Gastrocnemius medialis (tissue), 4 donors: ENCODE results near the gene ATP11A. TPM values are rescaled to one million over a fixed set of nuclear protein-coding genes. Genes with fewer than 3 reads are reported as not detected.

Experiments
- ATAC-seq, 2 donors: fragments of 150-250 bp; one replicate each; pipeline ENCODE4 v1.9.1; 2016
- DNase-seq, 2 donors: peaks; one replicate each; pipeline ENCODE4 v3.0.0-alpha.2; 2019
- H3K27ac ChIP-seq, 4 donors: fragments of 200-600 bp; sonication (generic); 1 replicate in 1 of 4; 2 replicates in 3 of 4; pipeline ENCODE4 v1.5.1; 2016 to 2018; ENCODE audit warnings: mild to moderate bottlenecking in 2 of 4, moderate library complexity in 1 of 4
- H3K27me3 ChIP-seq, 3 donors: fragments of 200-600 bp; sonication (generic) in 2 of 3; 1 replicate in 1 of 3; 2 replicates in 2 of 3; pipeline versions ENCODE4 v1.5.1 to v1.6.0; 2016 to 2019; ENCODE audit warnings: mild to moderate bottlenecking in 1 of 3, moderate library complexity in 1 of 3
- H3K36me3 ChIP-seq, 2 donors: fragments of 200-600 bp; sonication (generic) in 1 of 2; one replicate each; pipeline ENCODE4 v1.5.1; 2017 to 2018
- H3K4me1 ChIP-seq, 2 donors: fragments of 200-600 bp; sonication (generic) in 1 of 2; one replicate each; pipeline ENCODE4 v1.5.1; 2016 to 2017; ENCODE audit warnings: mild to moderate bottlenecking in 2 of 2
- H3K4me3 ChIP-seq, 4 donors: fragments of 200-600 bp; sonication (generic) in 3 of 4; 1 replicate in 1 of 4; 2 replicates in 3 of 4; pipeline ENCODE4 v1.5.1; 2016 to 2019; ENCODE audit warnings: mild to moderate bottlenecking in 2 of 4
- H3K9me3 ChIP-seq, 3 donors: fragments of 200-600 bp; sonication (generic) in 2 of 3; 1 replicate in 1 of 3; 2 replicates in 2 of 3; pipeline ENCODE4 v1.5.1; 2016 to 2019
- CTCF ChIP-seq, 5 experiments: fragments of 450-650 bp in 3 of 5; fragments of 200-600 bp in 2 of 5; sonication (generic) in 2 of 5; IDR thresholded peaks in 4 of 5; conservative IDR thresholded peaks in 1 of 5; 1 replicate in 4 of 5; 2 replicates in 1 of 5; pipeline ENCODE4 v1.5.1; 2016 to 2019; ENCODE audit warnings: antibody characterized with exemption in 5 of 5, mild to moderate bottlenecking in 3 of 5, moderate library complexity in 3 of 5
- POLR2A ChIP-seq, 2 donors: fragments of 450-650 bp; IDR thresholded peaks; one replicate each; pipeline ENCODE4 v1.6.1; 2017; ENCODE audit warnings: antibody characterized with exemption in 2 of 2, mild to moderate bottlenecking in 2 of 2, moderate library complexity in 2 of 2
- in situ Hi-C, 4 donors: fragments of 200-750 bp; cut with MboI; loops; one replicate each; pipeline versions ENCODE4 v1.15.0 to v1.8.0; 2017; ENCODE audit warnings: low sequenced_read_pairs in 4 of 4
- intact Hi-C: fragments of 100-400 bp; cut with DNase I; formaldehyde crosslinking; loops from one replicate; pipeline ENCODE4 v1.15.1; 2023; ENCODE audit warnings: low total_unique reads
- total RNA-seq, 4 donors: library from RNA; depleted of rRNA; stranded (reverse); fragments of >200 nt; gene quantifications; one replicate each; pipeline versions ENCODE4 v1.1.0 to v1.2.3, GENCODE V29; 2016

The ATP11A gene
- total RNA-seq = 10 to 100 TPM; 10.0 to 14.2 (median 12.6) TPM

- Histone ChIP-seq H3K36me3 (no peaks in the 10 kb centered on the region), H3K27ac (peak within 1 kb of the TSS; percentile 84 to 96 (median 90)), H3K4me3 (peak within 1 kb of the TSS; percentile 71 to 98 (median 88)), H3K4me1 (peaks cover 22 to 29% of the 10 kb centered on the region in 2 donors), H3K27me3 (no peaks in the 10 kb centered on the region), H3K9me3 (no peaks in the 10 kb centered on the region)
- peak; percentile 80 to 86 for DNase-seq
- peak; percentile 78 to 80 for ATAC-seq
- intact Hi-C loops = loop anchor here (1.0 to 5.0 kb wide), 5 partner anchors 21 to 101 kb away; partner anchors contain the start of gene TUBGCP3
- in situ Hi-C loops = no loop called here
- TF ChIP-seq POLR2A (IDR thresholded peaks at IDR 0.05) (peak; percentile 96 to 97), CTCF (IDR thresholded peaks at IDR 0.05 in 4 of 5, conservative IDR thresholded peaks at IDR 0.05 in 1 of 5) (peak in 3 of 5 experiments; percentile 10 to 38 (median 33))
Observed at GRCh38 chr13:112689303-112690245, at the start of gene ATP11A. Gene ATP11A (plus strand): TSS chr13:112690038. CDS start chr13:112690417, 379 bp downstream.

DNA sequence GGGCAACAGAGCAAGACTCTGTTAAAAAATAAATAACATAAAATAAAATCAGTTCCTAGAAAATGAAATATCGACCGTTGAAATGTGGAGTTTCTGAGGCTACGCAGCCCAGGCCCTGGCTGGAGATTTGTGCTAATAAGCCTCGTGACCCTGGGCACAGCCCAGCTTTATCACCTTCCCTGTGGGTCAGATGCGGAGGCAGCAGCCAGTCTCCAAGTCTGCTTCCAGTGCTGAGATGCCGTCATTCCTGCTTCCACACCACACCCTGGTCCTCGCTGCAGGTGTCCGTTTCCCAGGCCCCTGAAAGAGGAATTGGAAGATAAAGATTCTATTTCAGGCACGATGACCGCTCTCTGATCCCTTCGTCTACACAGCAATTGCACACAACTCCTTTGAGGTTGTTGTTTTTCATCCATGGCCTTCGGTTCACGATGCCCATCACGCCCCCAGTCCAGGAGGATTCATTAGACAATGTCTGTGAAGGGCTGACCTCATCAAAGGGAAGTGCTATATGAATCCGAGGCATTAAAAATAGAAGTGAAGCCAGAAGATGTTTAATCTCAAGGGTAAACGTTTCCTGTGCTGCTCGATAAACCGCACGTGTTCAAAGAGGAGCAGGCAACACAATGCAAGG, 48.3 kb upstream of the ATP11A start:
- no peak overlapping the region for H3K4me3 ChIP-seq
- H3K27me3 ChIP-seq = peaks cover 14 to 21% (median 14%) of the 10 kb centered on the region in 3 donors
- in situ Hi-C loops = loop anchor here (10.0 to 25.0 kb wide), 3 partner anchors 221 to 233 kb away; no protein-coding TSS in a partner anchor
- no peaks in the 10 kb centered on the region for H3K36me3 ChIP-seq
- TF ChIP-seq POLR2A (IDR thresholded peaks at IDR 0.05) (no peak), CTCF (IDR thresholded peaks at IDR 0.05 in 4 of 5, conservative IDR thresholded peaks at IDR 0.05 in 1 of 5) (no peak)
- no peak overlapping the region for H3K27ac ChIP-seq
- no peak for DNase-seq
- H3K4me1 ChIP-seq = no peaks in the 10 kb centered on the region
- intact Hi-C loops = loop anchor here (1.0 kb wide), 1 partner anchor 48 kb away; no protein-coding TSS in a partner anchor
- ATAC-seq = no peak
- H3K9me3 ChIP-seq = no peaks in the 10 kb centered on the region

GRCh38 chr13:112642090-112642460, 47.8 kb upstream of the ATP11A start:
- Histone ChIP-seq H3K27me3 (peaks cover 12 to 19% (median 12%) of the 10 kb centered on the region in 3 donors), H3K4me1 (no peaks in the 10 kb centered on the region), H3K9me3 (no peaks in the 10 kb centered on the region), H3K4me3 (no peak overlapping the region), H3K27ac (no peak overlapping the region), H3K36me3 (no peaks in the 10 kb centered on the region)
- DNase-seq (no peak), ATAC-seq (no peak)
- in situ Hi-C loops (loop anchor here (10.0 to 25.0 kb wide), 3 partner anchors 220 to 233 kb away; no protein-coding TSS in a partner anchor), intact Hi-C loops (no loop called here)
- TF ChIP-seq POLR2A (IDR thresholded peaks at IDR 0.05) = no peak
- no peak for TF ChIP-seq CTCF (IDR thresholded peaks at IDR 0.05 in 4 of 5, conservative IDR thresholded peaks at IDR 0.05 in 1 of 5)

DNA sequence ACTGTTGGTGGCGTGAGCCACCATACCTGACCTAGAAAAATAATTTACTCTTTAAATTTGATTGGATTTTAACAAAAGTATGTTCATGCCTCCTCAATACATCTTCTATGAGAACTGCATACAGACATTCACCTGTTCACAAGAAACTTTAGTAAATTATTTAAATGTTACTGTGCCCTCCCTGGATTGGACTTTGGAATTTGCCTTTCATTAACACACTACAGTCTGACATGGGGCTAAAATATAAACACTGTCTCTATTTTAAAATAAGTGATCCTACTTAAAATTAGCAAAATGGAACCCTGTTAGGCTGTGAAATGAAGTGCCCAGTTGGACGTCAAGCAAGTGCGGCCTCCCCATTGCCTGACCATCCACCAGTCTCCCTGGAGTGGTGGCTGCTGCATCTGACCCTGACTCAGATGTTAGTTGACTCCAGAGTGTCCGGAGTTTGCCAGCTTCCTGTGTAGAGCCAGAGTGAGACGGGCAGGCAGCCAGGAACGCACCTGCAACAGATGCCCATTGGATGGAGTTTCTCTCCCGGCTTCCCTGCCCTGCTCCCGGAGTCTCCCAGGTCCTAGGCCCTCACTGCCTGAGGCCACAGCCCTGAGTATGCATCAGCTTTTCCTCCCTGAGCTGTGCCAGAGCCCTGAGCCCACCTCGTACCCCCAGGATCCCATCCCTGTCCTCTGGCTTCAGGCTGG, 45.9 kb upstream of the ATP11A start:
- Histone ChIP-seq H3K9me3 (no peaks in the 10 kb centered on the region), H3K36me3 (no peaks in the 10 kb centered on the region), H3K4me3 (no peak overlapping the region), H3K27me3 (peaks cover 4 to 9% (median 4%) of the 10 kb centered on the region in 3 donors), H3K4me1 (no peaks in the 10 kb centered on the region), H3K27ac (no peak overlapping the region)
- intact Hi-C loops (no loop called here), in situ Hi-C loops (loop anchor here (10.0 to 25.0 kb wide), 3 partner anchors 218 to 231 kb away; no protein-coding TSS in a partner anchor)
- no peak for TF ChIP-seq CTCF (IDR thresholded peaks at IDR 0.05 in 4 of 5, conservative IDR thresholded peaks at IDR 0.05 in 1 of 5)
- TF ChIP-seq POLR2A (IDR thresholded peaks at IDR 0.05) = no peak
- no peak for DNase-seq
- ATAC-seq = no peak
